ENCODE data around the gene SMAD7. TPM values are rescaled to one million over a fixed set of nuclear protein-coding genes. Genes with fewer than 3 reads are reported as not detected.

Gene SMAD7
- polyA plus RNA-seq, 3 donors = 1.4 to 9.4 (median 1.5) TPM

DNA sequence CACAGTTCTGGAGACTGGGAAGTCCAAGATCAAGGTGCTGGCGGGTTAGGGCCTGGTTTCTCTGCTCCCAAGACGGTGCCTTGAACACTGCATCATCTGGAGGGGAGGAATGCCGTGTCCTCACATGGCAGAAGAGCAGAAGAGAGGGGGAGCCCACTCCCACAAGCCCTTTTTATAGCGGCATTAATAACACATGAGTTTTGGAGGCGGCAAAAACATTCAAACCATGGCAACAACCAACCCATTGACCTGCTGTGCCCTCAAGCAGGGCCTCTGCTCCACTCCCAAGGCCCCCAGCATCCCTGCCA lies 62.0 kb downstream of the SMAD7 start:
- Histone ChIP-seq H3K4me2 (replicated peaks; ENCODE audit: extremely low read depth, low read length, poor library complexity, severe bottlenecking) (no peak overlapping the region), H4K20me1 (ENCODE audit: insufficient read depth, low read length) (no peaks in the 10 kb centered on the region), H3K4me1 (ENCODE audit: control insufficient read depth in 1 of 2, insufficient read depth in 2 of 2, low read length in 2 of 2) (peaks cover 4 to 6% of the 10 kb centered on the region in 2 donors), H3K4me3 (replicated peaks in 1 of 3; ENCODE audit: low read depth in 2 of 3, low read length in 3 of 3) (no peak overlapping the region), H2AFZ (ENCODE audit: insufficient read depth, low read depth, low read length, poor library complexity, severe bottlenecking) (no peak overlapping the region), H3K9ac (ENCODE audit: insufficient read depth, low read length, poor library complexity, severe bottlenecking) (no peak overlapping the region), H3K9me3 (replicated peaks in 1 of 2; ENCODE audit: control insufficient read depth in 1 of 2, insufficient read depth in 1 of 2, low read length in 2 of 2) (no peaks in the 10 kb centered on the region), H3K27ac (ENCODE audit: low read depth in 1 of 2, low read length in 2 of 2) (no peak overlapping the region), H3K36me3 (replicated peaks in 1 of 2; ENCODE audit: control insufficient read depth in 1 of 2, insufficient read depth in 2 of 2, low read length in 2 of 2) (no peaks in the 10 kb centered on the region), H3K27me3 (ENCODE audit: control insufficient read depth in 2 of 2, insufficient read depth in 2 of 2, low read length in 2 of 2) (no peaks in the 10 kb centered on the region), H3K79me2 (ENCODE audit: insufficient read depth, low read length) (no peaks in the 10 kb centered on the region)
- no peak for DNase-seq
- intact Hi-C loops (cut with micrococcal nuclease) = no loop called here
- H3K27ac Mint-ChIP-seq = peak overlapping the region in 1 of 7 donors; percentile 70
- H3K9me3 Mint-ChIP-seq = peaks cover 0 to 3% (median 0%) of the 10 kb centered on the region in 7 donors
- peaks cover 11% of the 10 kb centered on the region for H3K4me1 Mint-ChIP-seq
- no peak overlapping the region for H3K4me3 Mint-ChIP-seq
- peaks cover 0 to 2% (median 2%) of the 10 kb centered on the region in 3 donors for H3K27me3 Mint-ChIP-seq (ENCODE audit: low read depth in 3 of 3)
- TF ChIP-seq, protein P1, sequence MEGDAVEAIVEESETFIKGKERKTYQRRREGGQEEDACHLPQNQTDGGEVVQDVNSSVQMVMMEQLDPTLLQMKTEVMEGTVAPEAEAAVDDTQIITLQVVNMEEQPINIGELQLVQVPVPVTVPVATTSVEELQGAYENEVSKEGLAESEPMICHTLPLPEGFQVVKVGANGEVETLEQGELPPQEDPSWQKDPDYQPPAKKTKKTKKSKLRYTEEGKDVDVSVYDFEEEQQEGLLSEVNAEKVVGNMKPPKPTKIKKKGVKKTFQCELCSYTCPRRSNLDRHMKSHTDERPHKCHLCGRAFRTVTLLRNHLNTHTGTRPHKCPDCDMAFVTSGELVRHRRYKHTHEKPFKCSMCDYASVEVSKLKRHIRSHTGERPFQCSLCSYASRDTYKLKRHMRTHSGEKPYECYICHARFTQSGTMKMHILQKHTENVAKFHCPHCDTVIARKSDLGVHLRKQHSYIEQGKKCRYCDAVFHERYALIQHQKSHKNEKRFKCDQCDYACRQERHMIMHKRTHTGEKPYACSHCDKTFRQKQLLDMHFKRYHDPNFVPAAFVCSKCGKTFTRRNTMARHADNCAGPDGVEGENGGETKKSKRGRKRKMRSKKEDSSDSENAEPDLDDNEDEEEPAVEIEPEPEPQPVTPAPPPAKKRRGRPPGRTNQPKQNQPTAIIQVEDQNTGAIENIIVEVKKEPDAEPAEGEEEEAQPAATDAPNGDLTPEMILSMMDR (IDR thresholded peaks at IDR 0.05) = no peak
- no peaks in the 10 kb centered on the region for H3K36me3 Mint-ChIP-seq
- WGBS (ENCODE audit: insufficient coverage) = 60% methylated on average over 1 of the region's 5 CpGs

DNA sequence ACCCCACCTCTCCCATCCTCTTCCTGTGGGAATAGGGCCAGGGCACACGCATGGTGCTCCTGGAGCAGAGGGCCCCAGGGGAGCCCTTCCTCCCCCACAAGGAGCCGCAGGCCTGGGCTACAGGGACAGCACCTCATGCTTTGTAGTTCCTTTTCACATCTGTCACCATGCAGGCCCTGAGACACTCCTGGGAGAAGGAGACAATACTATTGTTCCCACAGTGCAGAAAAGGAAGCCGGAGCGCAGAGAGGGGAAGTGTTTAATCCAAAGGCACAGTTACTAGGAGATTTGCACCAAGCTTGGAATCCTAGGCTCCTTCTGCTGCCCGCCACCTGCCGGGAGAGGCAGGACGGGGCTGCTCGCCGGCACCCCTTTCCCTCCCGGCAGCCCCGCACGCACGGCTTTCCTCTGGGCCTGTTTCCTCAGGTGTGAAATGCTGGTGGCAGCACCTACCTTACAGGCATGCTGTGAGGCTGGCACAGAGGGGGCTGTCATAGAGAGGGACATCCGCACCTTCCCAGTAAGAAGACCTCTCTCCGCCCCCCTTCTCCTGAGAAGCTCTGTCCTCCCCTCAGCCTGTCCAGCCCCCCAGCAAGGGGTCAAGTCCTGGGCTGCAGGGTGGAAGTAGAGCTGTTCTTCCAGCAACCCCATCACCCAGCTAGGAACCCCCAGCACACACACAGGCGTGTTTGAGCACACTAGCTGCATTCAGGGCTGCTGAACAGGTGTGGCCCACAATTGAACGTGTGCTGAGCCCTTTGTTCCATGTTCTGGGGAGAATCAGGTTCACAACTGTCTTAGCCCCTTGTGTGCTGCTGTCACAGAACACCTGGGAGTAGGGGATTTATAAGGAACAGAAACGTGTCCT lies 62.6 kb downstream of the SMAD7 start:
- Histone ChIP-seq H4K20me1 (ENCODE audit: insufficient read depth, low read length) (no peaks in the 10 kb centered on the region), H3K9me3 (replicated peaks in 1 of 2; ENCODE audit: control insufficient read depth in 1 of 2, insufficient read depth in 1 of 2, low read length in 2 of 2) (no peaks in the 10 kb centered on the region), H2AFZ (ENCODE audit: insufficient read depth, low read depth, low read length, poor library complexity, severe bottlenecking) (no peak overlapping the region), H3K27ac (ENCODE audit: low read depth in 1 of 2, low read length in 2 of 2) (no peak overlapping the region), H3K4me1 (ENCODE audit: control insufficient read depth in 1 of 2, insufficient read depth in 2 of 2, low read length in 2 of 2) (peaks cover 4 to 6% of the 10 kb centered on the region in 2 donors), H3K27me3 (ENCODE audit: control insufficient read depth in 2 of 2, insufficient read depth in 2 of 2, low read length in 2 of 2) (no peaks in the 10 kb centered on the region), H3K36me3 (replicated peaks in 1 of 2; ENCODE audit: control insufficient read depth in 1 of 2, insufficient read depth in 2 of 2, low read length in 2 of 2) (no peaks in the 10 kb centered on the region), H3K79me2 (ENCODE audit: insufficient read depth, low read length) (no peaks in the 10 kb centered on the region), H3K4me2 (replicated peaks; ENCODE audit: extremely low read depth, low read length, poor library complexity, severe bottlenecking) (no peak overlapping the region), H3K9ac (ENCODE audit: insufficient read depth, low read length, poor library complexity, severe bottlenecking) (no peak overlapping the region), H3K4me3 (replicated peaks in 1 of 3; ENCODE audit: low read depth in 2 of 3, low read length in 3 of 3) (no peak overlapping the region)
- DNase-seq = no peak
- no peak overlapping the region for H3K4me3 Mint-ChIP-seq
- peak overlapping the region in 1 of 7 donors; percentile 70 for H3K27ac Mint-ChIP-seq
- H3K9me3 Mint-ChIP-seq = peaks cover 0 to 3% (median 0%) of the 10 kb centered on the region in 7 donors
- intact Hi-C loops (cut with micrococcal nuclease) = no loop called here
- peaks cover 11% of the 10 kb centered on the region for H3K4me1 Mint-ChIP-seq
- TF ChIP-seq, protein P1 (IDR thresholded peaks at IDR 0.05) = no peak
- no peaks in the 10 kb centered on the region for H3K36me3 Mint-ChIP-seq
- peaks cover 0 to 2% (median 2%) of the 10 kb centered on the region in 3 donors for H3K27me3 Mint-ChIP-seq (ENCODE audit: low read depth in 3 of 3)
- WGBS (ENCODE audit: insufficient coverage) = 97% methylated on average over 13 of the region's 18 CpGs
